GM19438 (cell line): Measurements from ENCODE around the gene COL9A1.

ENCODE experiments used
- ATAC-seq: cut with Tn5 transposase; IDR thresholded peaks from one replicate; pipeline ENCODE4 v1.9.1; 2021; ENCODE audit warnings: low read depth; ENCODE audit not compliant: unreplicated experiment

Gene COL9A1

DNA sequence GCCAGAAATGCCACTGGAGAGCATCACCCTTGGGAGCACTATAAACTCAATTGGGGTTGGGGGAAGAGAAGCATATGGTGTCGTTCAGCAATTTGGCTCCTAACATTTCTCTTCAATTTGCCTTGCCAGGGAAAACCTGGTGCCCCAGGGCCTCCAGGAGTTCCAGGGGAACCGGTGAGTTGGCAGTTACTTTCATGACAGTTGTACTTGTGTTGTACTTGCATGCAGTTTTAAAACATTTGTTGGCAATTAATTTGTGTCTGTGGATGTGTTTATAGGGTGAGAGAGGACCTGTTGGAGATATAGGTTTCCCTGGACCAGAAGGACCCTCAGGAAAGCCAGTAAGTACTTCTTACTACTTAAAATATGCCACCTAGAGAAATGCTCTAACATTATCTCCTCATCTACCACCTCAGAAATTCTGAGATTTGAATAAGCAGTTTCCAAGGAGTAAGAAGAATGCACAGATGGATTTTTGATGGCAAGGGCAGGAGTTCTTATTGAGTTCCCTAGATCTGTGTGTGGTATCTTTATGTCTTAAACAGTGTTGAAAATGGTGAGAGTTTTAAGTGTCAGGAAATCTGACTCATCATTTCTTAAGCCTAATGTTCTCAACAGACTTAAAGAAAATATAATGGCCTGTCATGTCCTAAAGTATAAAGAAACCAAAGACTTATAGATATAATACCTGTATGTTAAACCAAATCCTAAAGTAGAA lies 122.5 kb downstream of the COL9A1 start:
- no peak for ATAC-seq

DNA sequence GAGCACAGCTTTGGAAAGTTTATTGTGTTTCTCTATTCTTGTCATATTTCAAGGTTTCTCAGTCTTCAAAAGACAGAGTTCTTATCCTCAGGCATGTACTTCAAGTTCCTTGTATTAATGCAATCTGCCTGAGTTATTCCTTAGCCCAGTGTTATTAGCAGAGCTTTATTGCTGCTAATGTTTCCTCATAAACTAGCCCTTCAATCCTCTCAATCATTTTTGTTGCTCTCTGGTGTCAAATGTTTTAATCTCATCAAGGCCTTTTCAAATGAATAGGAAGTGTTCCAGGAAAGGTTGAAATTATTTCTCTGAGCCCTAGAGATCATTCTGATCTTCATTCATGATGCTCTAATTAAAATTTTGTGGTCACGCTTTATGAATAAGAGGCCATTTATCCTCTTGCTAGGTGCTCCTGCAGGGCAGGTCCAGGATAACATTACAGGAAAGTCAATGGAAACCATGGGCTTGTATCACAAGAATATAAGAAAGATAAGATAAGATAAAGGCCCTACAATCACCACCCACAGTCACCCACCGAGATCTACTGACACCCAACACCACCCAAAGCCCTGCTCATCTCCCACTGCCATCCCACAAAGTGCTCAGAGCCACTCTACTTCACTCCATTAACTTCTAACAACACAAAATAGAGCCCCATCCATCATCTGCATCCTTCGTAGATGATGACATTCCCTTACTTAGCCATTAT lies 125.9 kb downstream of the COL9A1 start:
- ATAC-seq: no peak

DNA sequence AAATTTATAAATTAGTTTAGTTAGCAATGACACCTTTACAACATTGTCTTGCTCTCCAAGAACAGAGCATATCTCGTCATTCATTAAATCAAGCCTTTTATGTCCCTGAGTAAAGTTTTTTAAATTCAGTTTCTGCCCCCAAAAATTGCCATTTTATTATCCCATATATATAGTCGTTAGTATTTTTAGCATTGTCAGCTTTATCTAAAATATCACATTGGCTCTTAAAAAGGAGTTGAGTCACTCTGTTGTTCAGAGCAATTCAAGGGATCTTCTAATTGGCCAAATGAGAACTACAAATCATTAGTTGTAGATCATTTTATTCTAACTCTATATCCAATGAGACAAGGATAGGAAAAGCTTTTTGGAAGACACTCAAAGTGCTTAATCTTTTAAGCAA lies 127.1 kb downstream of the COL9A1 start:
- ATAC-seq: no peak

DNA sequence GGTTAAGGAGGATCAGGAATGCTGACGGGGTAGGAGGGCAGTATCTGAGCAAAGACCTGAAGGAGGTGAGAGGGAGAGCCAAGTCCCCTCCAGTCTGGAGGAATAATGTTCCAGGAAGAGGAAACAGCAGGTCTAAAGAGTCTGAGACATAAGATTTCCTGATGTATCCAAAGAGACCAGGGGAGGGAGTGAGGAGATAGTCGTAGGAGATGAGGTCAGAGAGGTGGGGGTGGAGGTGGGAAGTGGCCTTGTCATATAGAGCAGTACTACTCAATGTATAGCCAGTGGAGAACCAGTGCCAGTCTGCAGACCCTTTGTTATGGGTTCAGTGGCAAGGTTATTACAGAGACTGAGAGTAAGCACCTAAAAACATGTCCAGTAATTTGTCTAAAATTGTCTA lies 130.6 kb downstream of the COL9A1 start:
- no peak for ATAC-seq

DNA sequence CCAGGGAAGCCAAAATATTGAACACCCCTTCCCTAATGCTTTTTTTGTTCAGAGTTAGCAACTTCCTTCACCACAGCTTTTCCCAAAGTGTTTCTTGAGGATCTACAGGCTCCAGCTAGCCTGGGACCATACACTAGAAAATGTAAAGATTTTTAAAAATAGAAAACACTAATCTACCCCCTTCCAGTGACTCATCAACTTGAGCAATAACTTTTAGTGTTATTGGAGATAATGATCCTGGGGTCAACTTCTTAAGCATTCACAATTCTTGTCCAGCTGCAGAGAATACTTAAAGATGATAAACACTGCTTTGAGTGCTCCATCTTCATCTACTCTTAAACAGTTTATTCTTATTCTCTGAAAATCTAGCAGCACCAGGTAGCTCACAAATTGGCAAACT lies 131.6 kb downstream of the COL9A1 start:
- ATAC-seq: no peak

DNA sequence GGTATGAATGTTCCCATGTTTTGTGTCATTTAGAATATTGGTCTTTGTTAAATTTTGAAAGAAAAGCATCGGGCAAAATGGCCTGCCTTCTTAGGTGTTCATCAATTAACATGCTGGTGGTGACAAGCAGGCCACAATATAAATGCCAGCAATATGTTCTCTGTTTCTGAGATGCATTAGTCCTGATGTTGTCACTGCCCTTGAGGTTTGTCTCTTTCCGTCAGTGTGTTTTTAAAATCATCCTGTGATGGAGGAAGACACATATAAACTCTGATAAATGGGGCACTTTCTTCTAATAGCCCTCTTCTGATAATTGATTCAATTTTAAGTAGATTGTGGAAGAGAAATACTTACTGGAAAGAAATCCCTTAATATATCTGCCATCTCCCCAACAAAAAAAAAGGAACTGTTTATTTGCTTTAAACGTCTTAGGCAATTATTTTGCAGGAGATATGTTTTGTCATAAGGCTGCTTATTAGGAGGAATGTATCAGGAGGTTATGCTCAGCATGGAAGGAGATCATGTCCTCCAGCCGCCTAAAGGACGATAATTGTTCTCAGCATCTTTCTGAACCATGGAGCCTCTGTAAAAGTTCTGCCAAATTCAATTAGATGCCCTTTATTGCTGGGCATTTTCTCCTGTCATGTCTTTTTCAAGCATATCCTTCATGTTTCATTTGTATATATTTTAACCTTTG lies 134.1 kb downstream of the COL9A1 start:
- no peak for ATAC-seq
